NAMALWA (cell line): ENCODE measurements around the gene RAB40A.

Experiments
- DNase-seq: peaks from one replicate; pipeline ENCODE4 v3.0.0-alpha.2; 2015; ENCODE audit warnings: low spot score

The RAB40A gene, protein sequence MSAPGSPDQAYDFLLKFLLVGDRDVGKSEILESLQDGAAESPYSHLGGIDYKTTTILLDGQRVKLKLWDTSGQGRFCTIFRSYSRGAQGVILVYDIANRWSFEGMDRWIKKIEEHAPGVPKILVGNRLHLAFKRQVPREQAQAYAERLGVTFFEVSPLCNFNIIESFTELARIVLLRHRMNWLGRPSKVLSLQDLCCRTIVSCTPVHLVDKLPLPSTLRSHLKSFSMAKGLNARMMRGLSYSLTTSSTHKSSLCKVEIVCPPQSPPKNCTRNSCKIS

DNA sequence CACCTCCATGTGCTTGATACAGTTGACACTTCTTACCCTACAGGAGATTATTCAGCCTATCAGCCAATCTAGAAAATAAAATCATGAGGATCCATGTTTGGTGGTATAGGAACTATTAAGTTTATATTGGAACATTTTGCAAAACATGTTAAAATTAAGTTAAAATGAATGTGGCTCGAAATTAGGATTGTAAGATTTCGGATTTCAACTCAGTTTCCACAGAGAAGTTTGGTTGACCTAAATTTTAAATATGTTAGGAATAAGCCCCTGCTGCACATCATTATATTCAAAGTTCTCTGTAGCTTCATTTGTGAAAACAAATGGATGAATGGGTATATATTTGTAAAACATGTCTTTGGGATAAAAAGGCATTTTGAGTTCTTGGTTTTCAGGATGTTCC is at the start of gene RAB40A:
Gene RAB40A, minus strand, starts transcription at position 101 of the 400 bp plus-strand sequence. CDS start 18,733 bp downstream, outside the sequence.
- DNase-seq, result no peak

DNA sequence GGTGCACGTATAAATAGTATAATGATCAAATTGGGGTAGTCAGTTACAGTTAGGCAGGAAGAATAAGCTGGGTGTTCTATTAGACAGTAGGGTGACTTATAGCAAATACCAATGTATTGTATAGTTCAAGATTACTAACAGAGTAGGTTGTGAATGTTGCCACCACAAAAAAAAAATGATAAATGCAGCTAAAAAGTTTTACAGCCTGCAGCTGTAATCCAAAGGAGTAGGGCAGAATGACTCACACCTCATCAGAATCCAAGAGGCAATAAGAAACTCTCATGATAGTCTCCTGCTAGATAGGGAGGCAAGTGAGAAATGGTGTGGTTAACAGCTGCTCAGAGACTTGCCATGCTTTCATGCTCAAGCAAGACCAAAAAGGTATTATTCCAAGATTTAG is 46.5 kb upstream of the RAB40A start:
- no peak for DNase-seq

DNA sequence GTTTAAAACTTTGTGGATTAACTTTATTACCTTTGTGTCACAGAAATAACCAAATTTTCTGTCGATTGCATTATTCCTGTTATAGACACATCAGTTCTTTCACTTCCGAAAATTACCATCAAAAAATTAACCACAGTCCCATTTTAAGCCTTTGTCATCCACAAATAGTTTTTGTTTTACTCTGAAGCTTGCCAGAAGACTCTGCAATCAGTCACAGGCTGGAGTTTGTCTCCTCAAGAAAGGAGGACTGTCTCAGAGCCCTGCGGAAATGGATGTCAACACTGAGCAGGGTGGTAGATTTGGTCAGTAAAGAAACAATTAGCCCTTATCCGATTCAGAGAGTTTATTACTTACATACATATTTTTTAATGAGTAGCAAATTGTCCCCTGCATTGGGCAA is 45.9 kb upstream of the RAB40A start:
- DNase-seq, result no peak

DNA sequence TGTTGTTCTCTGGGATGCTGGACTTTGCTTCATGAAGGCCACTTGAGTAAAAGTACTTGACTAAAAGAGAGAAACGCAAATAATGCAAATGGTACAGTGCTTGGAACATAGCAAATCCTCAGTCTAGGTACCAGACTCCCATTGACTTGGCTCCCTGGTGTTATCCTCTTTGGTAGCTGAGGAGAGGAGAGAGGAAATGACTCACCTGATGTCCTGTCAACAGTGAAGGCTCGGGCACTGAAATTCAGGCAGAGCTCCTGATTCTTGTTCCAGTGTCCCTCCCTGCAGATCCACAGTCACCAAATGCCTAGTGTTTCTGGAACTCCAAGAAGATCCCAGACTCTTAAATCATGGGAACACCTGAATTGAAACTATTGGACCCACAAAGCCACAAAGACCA is 43.5 kb upstream of the RAB40A start:
- no peak for DNase-seq

DNA sequence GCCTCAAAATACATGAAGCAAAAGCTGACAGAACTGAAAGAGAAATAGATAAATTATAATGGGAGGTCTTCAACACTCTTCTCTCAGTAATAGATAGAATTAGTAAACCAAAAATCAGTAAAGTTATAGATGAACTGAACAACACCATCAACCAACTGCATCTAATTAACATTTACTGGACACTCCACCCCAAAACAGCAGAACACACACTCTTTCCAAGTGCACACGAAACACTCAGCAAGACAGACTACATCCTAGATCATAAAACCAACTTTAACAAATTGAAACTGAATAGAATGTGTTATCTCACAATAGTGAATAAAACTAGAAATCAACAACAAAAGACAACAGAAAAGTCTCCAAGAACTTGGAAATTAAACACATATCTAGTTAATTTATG is 41.0 kb upstream of the RAB40A start:
- no peak for DNase-seq

DNA sequence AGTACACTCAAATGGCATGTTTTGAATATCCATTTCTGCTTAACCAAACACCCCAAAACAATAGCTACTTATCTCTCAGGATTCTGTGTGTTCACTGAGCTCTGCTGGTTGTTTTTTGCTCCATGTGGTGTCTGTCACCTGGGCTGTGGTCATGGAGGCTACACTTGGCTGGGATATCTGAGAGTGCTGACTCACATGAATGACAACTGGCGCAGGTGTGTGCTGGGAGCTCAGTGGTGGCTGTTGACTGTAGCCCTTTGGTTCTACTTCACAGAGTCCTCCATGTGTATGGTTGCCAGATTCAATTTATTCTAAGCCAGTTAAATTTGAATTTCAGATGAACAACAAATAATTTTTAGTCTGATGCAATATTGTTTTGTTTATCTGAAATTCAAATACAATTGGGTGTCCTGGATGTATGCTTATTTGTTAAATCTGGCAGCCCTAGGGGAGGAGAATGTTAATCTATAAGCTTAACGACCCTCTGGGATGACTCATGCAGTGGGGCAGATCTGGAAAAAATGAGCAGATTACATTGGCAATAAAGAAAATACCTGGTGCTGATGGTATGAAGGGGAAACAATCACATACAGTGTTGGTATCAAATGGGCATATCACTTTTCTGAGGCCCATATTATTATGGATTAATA is 37.8 kb upstream of the RAB40A start:
- no peak for DNase-seq

DNA sequence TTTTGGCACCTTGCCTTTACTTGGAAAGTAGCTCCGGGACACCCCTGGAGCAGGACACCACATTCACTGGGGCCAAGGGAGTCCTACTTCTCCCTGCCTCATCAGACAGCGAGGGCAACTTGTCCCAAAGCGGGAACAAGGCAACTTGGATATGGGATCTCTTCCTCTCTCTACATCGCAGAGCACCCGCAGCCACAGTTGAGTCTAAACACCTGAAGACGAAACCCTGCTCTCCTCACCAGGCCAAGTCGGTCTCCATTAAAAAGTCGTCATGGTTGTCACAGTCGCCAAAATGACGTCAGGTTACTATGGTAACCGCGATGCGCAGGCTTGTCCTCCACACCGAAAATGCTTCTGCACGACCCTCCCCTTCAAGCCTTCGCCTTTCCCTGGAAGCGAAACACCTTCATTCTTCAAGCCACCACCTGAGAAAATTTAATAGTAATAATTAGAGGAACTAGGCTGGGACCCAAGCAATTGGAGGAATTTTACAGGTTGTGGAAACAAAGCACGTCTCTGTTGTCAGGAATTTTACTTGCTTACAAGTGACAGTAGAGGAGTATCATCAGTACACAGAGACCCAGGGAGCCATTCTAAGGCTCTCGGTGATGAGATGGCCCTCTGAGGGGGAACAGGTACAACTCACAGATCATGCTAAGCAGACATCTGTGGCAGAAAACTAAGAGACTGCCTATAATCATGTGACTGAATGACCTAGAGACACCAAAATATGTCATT is 35.6 kb upstream of the RAB40A start:
- DNase-seq, result no peak

DNA sequence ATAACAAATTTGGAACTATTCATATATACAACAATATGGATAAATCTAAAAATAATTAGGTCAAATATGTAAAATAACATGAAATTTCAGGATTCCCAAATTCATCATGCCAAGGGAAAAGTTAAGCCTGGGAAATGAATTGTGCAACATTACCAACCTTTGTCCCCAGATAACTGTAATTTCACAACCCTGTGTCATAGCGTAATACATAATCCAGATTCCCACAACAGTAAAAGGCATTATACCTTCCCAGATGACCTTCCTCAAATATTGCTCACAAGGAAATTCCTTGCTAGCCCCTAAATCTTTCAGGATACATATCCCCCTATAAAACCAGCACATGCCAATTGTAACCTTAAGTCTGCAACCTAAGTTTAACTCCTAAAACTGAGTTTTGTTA is 32.9 kb upstream of the RAB40A start:
- no peak for DNase-seq

DNA sequence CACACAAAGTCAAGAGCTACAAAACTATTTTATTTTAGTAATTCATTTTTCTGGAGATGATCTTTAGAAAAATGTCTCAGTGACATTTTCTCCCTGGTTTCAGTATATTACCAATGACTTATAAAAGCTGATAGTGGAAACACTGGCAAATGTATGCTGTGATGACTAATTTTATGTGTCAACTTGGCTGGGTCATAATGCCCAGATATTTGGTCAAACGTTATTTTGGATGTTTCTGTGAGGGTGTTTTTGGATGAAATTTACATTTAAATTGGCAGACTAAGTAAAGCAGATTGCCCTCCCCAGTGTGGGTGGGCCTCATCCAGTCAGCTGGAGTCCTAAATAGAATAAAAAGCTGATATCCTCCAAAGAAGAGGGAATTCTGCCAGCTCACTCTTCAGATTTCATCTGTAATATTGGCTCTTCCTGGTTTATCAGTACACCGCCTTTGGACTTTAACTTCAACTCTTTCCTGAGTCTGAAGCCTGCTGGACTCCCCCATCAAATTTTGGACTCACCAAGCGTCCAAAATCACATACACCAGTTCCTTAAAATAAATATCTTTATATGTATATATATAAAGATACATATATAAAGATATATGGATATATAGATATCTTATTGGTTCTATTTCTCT is 31.2 kb upstream of the RAB40A start:
- DNase-seq, result no peak

DNA sequence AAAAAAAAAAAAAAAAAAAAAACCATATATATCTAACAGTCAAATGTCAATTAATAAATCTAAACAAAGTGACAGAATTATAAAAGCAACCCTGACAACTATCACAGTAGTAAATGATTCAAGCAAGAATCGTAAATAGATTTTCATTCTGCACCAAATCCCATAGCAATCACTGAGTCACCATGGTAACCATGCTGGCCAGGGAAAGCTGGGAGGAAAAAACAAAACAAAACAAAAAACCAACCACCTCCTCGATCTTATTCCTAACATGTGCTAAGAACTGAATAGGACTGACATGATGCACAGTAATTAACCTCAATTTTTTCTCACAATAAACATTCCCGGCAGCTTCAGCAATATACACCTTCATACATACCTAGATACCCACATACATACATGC is 30.6 kb upstream of the RAB40A start:
- no peak for DNase-seq

DNA sequence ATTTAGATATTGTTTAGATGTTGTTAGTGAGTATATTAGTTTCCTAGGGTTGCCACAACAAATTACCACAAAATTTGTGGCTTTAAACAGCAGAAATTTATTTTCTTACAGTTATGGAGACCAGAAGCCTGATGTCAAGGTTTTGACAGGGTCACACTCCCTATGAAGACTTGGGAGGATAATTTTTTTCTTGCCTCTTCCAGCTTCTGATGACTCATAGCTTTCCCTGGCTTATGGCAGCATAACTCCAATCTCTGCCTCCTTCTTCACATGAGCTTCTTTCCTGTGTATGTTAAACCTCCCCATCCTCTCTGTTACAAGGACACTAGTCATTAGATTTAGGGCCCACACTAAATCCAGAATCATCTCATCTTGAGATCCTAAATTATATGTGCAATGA is 20.9 kb upstream of the RAB40A start:
- DNase-seq, result no peak

DNA sequence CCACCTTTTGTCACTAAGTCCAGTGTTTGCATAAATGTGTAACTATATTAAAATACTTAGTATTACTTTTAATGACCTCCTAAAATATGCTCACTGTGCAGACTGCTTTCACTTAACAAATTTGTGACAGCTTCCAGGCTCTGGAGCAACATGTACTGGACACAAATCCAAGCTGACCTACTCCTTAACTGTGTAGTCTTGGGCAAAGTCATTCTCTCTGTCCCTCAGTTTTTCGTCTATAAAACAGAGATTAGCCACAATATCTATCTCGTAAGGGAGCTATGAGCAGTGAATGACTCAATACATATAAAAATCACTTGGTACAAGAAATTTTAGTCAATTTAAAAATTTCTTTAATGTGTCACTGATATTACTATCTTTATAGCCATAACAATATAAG is 20.4 kb upstream of the RAB40A start:
- no peak for DNase-seq

DNA sequence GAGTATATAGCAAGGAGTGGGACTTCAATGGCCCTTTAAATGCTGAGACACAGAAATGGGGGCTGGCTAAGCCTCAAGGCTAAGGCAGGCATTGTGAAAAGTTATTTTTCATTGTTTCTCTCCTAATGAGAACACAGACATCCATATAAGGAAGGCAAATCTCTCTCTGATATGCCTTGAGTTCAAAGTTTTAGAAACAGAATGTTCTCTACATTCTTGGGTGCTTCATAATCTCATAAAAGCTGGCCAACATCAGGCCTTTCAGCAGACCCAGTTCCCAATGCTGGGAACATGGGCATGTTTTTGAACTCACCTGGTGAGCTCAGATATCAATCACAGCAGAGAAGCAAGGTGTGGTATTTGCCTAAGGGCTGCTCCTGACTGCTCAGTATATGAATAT is 19.4 kb upstream of the RAB40A start:
- DNase-seq, result no peak

DNA sequence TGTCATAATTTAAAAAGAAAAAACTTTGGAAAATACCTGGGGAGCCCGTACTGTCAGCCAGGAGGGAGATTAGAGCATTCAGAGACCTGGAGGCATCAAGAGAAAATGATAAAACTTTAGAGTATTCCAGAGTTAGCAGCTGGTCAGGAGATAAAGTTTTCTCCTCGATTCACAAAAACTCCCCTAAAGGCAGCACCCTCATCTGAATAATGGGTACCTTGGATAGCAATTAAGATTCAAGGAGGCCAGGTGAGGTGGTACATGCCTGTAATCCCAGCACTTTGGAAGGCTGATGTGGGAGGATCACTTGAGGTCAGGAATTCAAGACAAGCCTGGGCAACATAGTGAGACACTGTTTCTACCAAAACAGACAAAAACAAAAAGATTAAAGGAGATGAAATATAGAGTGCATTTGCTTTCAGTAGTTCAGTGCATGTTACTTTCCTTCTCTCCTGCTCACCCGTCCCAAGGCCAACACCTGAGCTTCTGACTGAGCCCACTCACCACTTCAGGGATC is 18.6 kb upstream of the RAB40A start:
- DNase-seq, result no peak

DNA sequence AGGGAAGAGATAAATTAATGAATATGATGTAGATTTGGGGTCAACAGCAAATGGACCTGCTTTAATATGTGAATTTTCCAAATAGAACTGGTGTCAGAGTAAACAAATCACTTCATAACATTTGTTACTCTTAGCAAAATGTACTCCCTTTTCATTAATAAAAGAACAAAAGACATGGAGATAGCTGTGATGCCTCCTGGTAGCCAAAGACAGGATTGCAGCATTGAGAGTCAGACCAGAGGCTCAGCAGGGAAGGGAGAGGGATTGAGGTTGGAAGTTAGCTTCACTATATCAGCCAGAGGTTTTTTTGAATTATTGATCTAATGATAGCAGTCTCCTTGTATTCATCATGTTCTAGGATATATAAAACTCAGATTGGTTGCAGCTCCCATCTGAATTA is 17.4 kb upstream of the RAB40A start:
- DNase-seq, result no peak

DNA sequence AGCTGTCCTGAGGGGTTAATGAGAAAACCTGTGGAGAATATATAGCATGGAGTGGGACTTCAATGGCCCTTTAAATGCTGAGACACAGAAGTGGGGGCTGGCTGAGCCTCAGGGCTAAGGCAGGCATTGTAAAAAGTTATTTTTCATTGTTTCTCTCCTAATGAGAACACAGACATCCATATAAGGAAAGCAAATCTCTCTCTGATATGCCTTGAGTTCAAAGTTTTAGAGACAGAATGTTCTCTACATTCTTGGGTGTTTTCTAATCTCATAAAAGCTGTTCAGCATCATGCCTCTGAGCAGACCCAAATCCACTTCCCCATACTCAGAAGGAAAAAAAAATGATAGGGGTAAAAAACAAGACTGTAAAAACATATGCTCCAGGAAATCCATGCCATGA is 16.8 kb upstream of the RAB40A start:
- no peak for DNase-seq

DNA sequence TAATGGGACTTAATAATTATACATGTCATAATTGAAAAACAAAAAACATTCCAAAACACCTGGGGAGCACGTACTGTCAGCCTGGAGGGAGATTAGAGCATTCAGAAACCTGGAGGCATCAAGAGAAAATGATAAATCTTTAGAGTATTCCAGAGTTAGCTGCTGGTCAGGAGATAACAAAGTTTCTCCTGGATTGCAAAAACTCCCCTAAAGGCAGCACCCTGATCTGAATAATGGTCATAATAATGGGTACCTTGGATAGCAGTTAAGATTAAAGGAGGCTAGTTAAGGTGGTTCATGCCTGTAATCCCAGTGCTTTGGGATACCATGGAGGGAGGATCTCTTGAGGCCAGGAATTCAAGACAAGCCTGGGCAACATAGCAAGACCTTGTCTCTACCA is 15.9 kb upstream of the RAB40A start:
- DNase-seq, result no peak

DNA sequence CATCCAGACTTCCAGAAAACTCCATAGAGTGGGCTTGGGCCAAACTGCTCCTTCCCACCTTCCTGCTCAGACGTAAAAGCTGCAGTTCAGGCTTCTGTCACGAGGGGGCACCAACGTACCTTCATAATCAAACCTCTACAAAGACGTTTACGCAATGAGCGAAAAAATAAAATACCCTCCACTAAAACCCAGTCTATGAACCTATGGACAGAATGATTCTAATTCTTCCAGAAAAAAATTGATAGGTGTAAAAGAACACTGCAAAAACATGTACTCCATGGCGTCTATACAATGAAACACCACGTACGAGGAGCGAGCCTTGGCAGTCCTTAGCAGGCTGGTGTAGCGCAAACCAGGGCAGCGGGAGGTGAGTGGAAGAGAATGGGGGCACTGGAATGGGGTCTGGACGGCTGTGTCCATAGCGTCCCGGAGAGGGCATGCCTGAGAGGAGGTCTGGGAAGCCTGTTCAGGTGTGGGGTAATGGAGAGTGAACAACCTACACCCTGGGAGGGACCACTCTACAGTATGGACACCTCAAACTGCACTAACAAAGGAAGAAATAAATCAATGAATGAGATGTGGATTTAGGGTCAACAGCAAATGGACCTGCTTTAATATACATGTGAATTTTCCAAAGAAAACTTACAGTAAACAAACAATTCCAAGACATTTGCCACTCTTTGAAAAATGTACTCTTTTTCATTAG is 14.4 kb upstream of the RAB40A start:
- DNase-seq, result peak; percentile 65

DNA sequence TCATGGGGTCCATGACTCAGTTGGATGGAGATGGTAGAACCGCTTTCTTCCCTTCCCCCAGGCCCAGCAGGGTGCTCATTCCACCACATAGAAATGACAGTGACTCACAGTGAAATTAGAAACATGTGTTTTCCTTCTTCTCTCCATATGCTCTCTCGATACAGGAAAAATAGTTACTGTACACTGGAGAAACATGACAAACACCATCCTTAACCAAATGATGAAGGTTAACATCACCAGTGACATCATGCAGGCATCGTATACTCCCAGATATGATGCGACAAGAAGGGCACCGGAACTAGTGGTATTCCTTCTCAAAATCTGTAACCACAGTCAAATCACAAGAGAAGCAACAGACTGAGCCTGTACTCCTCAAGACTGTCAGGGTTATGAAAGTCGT is 11.7 kb upstream of the RAB40A start:
- DNase-seq, result no peak

DNA sequence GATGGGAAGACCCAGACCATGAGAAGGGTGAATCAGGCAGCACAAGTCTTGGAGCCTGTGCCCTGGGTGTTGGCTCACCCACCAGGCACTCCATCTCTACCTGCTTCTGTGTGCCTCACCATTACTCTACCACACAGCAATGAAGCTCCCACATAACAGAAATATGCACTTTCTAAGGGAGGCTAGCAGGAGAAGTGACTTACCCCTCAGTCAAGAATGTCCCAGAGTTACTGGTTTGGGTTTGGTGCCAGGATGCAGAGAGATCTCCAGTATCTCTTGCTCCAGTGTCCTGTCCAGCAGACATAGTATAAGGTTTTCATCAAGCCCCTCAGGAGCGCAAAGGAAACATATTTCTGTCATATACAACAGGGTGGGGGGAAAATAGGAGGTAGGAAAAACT is 11.3 kb upstream of the RAB40A start:
- DNase-seq, result no peak

DNA sequence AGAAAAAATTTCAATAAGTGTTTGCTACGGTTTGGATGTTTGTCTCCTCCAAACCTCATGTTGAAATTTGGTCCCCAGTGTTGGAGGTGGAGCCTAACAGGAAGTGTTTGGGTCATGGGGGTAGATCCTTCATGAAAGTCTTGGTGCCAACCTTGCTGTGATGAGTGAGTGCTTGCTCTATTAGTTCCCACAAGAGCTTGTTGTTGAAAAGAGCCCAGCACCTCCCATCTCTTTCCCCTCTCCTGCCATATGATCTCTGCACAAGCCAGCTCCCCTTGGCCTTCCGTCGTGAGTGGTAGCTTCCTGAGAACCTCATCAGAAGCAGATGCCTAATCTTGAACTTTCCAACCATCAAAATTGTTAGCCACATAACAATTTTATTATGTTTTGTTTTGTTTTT is 10.3 kb upstream of the RAB40A start:
- no peak for DNase-seq

DNA sequence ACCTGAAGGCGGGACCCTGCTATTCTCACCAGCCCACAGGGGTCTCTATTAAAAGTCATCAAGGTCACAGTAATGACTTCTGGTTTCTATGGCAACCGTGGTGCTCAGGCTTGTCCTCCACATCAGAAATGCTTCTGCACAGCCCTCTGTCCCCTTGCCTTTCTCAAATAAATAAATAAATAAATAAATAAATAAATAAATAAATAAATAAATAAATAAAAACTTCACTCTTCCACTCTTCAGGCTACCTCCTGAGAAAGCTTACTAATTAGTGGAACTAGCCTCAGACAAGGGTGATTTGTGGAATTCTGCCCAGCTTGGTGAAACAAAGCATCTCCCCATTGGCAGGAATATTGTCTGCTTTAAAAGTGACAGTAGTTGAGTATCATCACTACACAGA is 5.5 kb upstream of the RAB40A start:
- no peak for DNase-seq
